GM19397 (cell line): Measurements from ENCODE around the gene SRPRB.

ENCODE experiments used
- ATAC-seq: cut with Tn5 transposase; IDR thresholded peaks from one replicate; pipeline ENCODE4 v1.9.1; 2021; ENCODE audit warnings: mild to moderate bottlenecking, moderate library complexity; ENCODE audit not compliant: unreplicated experiment

SRPRB gene

DNA sequence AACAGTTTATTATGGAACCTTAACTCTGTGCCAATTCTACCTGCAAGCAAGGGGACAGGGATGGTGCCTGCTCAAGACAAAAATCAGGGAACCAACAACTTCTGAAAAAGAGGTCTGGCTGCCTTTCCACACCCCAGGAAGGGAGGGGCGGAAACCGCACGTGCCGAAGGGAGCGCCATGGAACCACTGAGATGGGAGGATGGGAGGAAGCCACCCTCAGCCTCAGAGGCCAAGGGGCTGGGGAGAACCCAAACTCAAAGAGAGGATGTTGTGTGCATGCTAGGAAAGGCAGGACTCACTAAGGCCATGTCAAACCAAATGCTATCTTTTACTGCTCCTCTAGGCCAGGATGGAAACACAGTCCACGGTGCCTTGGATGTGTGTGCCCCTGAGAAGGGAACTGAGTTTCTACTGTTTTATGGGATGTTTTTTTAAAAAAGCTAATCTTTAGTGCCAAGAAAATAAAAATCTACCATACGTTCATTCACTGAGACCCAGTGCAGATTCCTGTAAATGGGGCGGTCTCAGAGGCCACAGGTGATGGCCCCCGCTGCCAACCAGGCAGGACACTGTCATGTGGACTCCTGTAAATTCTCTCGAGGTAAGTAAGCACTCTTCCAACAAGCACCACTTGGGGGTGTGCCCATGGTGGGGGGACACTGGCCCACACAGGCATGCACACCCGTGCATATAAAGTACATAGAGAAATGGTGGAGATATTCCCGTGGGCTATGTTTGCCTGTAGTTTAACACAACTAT, 20.5 kb downstream of the SRPRB start:
- no peak for ATAC-seq

DNA sequence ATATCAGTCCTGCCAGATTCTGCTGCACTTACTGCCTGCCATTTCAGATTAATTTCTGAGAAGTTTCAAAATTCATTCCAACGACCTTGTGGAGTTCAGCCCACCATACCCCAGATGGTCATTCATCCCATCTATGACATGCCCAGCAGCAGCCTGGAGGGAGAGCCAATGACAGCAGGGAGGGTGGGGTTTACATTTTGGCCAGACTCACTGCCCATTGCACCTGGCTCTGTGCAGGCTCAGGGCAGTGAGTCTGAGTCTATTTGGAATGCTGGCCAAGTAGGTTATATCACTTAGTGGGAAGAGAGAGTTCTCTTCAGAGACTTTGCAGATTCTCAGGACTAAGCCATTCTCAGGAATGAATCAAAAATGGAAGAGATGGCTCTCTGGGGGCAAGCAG, 21.5 kb downstream of the SRPRB start:
- ATAC-seq, result no peak

DNA sequence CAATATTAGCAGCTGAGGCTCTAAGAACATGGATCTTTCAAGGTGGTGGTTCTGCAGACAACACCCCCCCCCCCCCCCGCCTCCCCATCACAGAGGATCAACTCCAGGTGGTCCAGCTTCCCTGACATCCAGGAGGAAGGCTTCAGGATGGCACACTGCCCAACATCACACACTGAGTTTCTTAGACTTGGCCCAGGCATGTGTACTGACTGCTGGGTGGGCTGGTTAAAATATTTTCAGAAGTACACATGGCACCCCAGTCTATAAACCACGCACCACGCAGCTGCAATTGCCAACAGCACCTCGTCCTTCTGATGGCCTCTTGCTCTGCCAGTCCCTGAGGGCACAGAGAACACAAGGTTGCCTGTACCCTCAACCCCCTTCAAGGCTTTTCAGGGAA, 22.1 kb downstream of the SRPRB start:
- ATAC-seq, result no peak

DNA sequence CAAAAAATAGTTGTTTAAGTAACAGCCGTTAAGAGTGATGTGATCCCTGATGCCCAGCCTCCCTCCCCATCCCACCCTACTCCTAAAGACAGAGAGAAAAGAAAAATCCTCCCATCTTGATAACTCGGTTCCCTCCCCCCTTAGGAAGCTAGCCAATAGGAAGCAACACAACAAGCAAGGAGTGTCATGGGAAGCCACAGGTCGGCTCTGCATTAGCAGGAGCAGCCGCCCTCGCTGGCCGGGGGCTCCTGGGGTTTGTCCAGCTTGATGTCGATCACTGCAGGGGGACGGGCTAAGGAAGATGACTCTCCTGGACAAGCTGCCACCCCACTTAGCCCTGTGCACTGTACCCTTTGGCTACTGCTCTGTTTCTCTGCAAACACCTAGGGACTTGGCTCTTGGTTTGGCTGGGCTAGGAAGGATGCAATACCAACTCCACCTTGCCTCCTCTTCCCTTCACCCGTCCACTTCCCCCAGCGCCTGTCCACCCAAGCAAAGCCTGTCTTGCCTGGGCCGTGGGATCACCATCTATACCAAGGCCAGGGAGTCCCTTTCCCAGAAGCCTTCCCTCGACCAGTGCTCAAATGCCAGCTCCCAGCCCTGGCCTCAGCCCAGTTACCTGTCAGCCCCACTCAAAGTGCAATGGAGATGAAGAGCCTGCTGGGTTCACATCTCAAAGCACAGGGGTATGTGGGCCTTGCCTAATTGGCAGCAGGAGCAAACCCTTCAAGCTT, 23.1 kb downstream of the SRPRB start:
- no peak for ATAC-seq

DNA sequence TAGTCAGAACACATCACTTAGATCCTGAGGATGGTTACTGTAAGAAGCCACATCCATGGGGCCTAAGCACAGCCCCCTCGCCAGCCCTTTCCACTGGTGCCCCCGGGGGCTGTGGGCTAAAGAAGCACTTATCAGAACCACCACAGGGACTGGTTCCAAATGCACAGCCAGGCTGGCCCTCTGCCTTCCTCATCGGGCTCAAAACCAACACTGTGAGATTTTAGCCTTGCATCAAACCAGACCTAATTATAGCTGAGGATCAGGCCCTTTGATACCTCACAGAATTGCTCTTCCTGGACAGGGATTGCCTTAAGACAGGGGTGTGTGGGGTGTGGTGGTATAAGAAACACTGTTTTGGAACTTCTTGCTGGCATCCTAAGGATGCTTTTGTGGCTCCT, 23.7 kb downstream of the SRPRB start:
- no peak for ATAC-seq

DNA sequence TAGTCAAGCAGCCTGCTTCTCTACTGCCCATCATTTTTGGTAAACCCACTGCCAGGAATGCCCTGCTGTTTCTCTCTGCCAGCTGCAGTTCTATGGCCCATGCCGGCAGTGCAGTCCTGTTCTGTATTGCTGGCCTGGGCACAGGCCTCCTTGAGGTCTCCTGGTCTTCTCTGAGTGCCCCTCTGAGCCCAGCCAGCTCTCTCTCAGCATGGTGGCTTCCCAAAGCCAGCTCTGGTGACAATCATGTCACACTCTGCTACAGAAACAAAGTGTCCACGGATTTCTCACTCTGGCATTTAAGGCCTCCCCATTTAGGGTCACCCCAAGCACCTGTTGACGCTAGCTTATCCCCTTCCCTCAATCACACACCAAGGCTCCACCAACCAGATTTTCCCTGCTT, 24.5 kb downstream of the SRPRB start:
- ATAC-seq, result no peak

DNA sequence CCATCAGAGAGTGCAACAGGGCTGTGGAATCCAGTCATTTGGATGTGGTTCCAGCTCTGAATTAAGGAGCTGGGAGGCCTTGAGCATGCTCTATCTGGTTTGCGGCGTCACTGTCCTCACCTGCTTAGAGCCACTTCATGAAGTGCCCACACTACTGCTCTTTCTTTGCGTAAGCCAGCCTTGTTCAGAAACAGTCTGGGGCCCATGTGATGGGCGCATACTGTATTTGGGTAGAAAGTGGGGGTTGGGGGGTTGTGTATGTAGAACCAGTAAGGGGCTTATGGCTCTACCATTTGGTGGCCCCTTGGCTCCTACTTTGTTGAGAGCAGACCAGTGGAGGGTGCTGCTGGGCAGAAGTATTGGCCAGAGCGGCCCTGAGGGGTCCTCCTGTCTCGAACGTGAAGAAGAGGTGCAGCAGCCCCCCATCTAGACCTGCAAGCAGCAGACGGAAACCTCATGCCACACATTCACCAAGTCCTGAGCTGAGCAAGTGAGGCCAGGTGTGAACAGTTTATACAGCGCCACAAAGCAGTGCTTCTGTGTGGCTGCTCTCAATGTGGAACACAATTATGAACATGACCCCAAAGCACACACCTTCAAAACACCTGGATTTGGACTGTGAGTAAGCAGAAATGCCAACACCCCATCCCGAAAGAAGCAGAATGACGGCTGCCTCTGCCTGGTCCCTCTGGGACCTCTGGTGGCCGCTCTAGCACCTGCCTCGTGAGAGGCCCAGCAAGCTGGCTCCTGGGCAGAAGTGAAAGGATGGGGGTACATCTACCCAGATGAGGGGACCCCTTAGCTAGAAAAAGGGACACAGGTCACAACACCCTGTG, 26.6 kb downstream of the SRPRB start:
- ATAC-seq, result no peak

DNA sequence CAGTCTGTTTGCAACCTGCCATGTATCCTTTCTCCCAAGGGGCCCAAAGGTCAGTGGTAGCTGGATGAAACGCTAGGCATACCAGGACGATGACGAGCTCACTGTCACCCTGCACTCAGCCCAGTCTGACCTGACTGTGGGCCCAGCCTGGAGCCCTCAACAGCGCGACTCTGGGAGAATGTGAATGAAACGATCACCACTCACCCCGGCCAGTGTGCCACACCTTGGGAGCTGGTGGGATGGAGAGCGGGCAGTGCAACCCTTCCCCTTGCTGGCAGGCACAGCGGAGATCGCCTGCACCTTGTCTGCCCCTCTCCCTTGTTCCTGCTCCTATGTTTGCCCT, 27.2 kb downstream of the SRPRB start:
- no peak for ATAC-seq

DNA sequence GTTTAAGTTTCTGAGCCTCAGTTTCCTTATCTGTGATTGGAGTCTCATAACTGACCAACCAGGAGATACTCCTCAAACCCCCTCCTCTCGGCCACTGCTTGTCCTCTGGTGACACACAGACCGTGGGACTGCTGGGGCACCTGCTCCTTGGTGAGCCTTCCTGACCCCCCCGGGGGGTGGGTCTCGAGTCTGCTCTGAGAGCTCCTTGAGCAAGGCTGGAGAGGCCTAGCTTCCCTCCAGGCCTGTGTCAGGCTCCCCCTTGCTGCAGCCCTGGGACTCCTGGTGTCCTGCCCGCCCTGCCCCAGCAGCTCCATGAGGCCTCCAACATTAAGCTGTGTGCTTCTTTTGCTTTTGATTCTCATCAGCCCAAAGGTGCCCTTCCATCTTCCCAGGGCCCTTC, 27.7 kb downstream of the SRPRB start:
- ATAC-seq, result no peak

DNA sequence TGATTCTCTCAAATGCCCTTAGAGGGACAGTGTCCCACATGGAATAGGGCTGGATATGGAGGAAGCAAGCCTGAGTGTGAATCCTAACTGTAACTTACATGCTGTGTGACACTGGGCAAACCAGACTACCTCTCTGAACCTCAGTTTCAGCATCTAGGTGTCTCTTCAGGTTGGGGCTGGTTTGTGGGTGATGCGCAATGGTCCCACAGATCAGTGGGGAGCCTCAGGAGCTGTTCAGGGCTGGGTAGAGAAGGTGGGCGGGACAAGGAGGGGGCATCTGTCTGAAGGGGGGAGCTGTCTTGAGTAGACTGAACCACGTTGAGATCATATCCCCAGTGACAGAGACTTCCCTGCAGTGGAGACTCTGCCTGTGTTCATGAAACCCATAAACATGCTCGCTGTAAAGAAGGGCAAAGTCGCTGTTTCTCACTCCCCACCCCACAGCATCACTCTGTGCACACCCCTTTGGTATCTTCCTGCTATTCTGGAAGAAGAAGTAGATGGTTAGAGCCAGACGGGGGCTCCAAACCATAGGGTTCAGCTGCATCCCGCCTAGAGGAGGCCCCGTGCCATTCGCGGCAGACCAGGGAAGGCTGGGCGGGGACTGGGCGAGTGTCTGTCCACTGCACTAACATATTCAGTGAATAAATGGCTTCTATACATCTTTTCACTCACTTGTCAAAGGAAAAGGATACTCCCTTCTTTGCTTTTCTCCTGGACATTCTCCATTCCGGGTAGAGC, 28.4 kb downstream of the SRPRB start:
- no peak for ATAC-seq

DNA sequence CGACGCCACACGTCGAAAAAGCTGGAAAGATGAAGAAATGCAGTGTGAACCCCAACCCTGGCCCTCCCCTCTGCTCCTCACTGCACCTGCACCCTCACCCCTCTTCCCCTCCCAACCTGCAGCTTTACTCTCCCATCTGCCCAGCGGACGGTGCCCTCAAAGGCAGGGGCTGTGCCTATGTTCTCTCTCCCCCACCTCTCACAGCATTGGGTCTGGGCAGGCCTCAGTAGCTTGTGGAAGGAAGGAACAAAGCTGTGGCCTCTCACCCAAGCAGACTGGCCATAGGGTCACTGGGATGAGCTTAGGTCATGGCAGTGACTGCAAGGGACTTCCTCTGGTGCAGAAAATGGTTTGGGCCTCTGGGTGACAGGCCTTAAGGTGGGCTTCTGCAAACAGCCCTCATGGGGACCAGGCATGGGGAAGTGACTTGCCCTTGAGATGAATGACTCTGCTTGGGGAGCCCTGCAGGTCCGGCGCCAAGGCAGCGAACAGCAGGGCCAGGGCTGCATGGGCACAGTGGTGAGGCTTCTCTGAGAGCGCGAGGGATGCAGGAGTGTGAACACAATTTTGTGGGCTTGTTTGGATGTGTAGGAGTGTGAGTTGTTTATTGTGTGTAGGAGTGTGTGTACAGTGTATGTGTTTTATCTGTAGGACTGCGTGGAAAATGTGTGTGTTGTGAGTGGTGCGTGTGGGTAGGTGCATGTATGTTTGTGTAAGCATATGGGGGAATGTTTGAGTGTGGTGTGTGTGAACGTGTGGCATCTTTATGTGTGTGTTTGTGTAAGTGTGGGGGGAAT, 29.2 kb downstream of the SRPRB start:
- no peak for ATAC-seq

DNA sequence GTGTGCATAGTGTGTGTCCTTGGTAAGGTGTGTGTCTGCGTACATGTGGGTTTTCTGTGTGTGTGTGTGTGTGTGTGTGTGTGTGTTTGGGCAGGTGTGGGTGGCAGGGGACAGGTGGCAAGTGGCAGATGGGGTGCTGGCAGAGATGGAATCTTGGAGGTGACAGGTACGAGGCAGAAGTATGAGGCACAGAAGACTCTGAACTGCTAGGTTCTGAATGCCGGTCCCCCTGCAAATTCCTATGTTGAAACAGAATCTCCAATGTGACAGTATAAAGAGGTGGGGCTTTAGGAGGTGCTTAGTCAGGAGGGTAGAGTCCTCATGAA, 29.8 kb downstream of the SRPRB start:
- ATAC-seq, result no peak

DNA sequence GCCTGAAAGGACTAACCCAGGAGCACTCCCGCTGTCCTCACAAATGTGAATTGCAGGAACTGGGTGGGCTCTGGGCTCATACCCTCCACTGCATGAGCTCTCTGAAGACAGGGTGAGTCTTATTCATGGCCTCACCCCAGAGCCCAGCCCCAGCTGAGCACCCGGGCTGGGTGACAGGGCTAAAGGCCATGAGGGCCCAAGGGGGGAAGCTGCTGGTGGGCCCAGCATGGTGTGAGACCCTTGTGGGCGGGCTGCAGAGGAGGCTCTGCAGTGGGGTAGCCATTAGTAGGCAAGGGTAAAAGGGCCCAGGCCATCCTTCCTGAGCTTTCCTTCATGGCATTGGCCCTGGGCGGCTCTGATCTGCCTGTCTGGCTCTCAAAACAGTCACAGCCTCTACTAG, 30.3 kb downstream of the SRPRB start:
- no peak for ATAC-seq

DNA sequence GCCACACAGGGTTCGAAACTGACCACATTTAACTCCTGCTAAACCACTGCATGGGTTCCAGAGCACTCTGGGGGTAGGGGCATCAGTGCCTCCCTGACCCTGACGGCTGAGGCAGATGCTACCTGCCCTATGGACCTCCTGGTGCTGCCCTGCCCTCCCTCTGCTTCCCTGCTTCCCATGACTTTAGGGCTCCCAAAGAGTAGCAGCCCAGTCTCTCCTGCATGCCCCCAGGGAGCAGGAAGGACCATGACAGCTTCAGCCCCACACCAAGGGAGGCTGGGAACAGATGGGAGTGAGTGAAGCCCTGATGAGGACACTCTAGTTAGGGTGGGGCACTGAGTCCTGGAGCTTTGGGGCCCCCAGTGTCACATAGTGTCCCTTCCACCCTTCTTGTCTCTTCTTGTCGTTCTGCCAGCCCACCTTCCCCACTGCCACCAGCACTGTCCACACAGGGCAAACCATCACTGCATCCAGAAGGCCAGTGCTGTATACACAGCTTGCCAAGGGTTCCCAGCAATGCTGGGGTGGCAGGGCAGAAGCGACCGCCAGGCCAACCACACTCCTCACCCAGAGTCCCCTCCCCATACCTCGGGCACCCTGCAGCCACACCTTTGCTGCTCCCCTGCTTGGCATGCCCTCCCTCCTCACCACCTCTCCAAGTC, 31.0 kb downstream of the SRPRB start:
- ATAC-seq, result no peak

DNA sequence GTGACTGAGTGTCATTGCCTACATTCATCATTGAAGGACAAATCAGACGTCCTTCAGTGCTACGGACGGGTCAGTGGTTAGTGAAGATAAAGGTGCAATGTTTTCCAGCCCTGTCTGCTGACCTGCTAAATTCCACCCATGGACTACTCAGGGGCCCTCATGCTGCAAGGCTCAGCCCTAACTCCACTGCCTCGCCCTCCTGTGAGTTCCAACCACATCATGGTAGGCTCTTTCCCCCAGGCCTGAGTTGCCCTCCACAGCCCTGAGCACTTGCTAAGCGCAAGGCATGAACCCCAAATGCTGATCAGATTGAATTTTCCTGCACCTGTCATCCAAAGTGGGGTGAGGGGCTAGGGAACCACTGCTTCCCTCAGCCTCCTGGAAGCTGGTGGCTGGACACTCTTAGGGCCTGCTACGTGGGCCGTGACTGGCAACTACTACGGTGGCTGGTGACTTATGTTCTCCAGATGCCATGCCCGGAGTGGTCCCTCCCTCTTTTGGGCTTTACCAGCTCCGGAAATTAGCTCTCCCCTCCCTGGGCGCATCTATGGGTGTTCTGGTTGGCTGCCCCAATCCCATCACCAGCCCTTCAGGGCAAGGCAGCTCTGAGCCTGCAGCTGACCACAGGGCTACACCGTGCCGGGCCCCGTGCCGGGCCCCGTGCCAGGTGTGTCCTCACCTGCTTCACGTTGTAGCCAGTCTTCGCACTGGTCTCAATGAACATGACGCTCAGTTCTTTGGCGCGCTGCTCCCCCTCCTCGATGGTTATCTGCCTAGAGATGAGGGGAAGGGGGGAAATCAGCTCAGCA, 32.1 kb downstream of the SRPRB start:
- ATAC-seq, result no peak

DNA sequence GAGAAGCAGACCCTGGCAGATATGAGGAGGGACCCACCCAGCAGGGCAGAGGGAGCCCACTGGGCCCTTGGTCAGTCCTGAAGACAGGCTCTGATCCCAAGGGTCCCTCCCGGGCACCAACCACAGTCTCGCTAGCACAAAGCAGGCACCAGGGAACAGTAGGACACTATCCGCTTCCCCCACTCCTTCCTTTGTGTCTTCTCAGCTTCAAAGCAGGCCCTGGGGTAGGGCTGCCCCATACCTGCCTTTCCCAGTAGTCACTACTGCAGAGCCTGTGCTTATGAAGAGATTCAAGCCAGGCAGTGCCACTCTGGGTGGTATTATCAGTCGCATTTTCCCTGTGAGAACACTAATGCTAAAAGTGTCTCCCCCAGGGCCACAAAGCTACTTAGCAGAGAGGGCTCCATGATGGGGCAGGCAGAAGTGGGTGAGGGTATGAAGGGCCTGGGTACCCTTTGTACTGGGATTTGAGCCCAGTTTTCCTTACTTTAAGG, 32.7 kb downstream of the SRPRB start:
- no peak for ATAC-seq

DNA sequence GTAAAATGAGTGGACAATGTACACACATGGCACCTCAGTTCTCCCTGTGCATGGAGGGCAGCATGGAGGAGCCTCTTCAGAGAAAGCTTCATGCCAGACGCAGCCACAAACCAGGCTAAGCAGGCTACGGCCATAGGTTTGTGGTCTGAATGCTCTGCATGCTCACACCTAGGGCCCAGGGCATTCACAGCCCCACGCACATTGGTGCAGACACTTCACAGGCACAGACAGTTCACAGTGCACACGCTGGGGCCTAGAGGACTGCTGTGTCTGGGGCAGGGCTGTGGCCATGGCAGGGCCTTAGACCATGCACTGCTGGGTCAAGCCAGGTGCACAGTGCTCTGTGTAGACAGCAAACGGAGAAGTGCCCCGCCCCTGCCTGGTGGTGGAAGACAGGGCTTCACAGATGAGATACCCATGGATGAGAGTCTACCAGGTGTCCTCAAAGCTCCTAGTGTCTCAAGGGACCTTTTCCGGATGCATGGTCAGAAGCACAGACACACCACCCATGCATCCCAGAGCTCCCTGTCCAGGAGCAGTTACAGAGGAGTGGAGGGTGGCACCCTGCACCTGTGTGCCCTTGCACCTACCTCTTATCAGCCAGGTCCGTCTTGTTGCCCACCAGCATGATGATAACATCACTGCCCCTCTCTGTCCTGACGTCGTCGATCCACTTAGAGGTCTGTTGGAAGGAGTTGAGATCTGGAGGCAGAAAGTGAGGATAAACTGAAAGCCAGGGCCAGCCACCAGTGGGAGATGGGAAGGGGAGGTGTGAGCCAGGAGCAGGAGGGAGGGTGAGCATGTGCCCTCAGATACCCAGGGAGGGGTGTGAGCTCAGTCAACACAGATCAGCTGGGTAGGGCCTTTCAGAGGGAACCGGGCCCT, 33.5 kb downstream of the SRPRB start:
- ATAC-seq, result no peak
